GM13976 (cell line): ENCODE results near the gene FA2H.

Source experiments
- DNase-seq: peaks from one replicate; pipeline ENCODE4 v3.0.0; 2012; ENCODE audit warnings: low spot score
- CTCF ChIP-seq: IDR thresholded peaks from 2 replicates; pipeline ENCODE4 v1.5.1; 2012; ENCODE audit warnings: borderline replicate concordance, mild to moderate bottlenecking; ENCODE audit not compliant: insufficient read depth; ENCODE audit errors: extremely low read depth, missing control alignments, control extremely low read depth
- in situ Hi-C: fragments of 300-500 bp; cut with MboI; formaldehyde crosslinking; loops from one replicate; pipeline ENCODE4 v1.12.0; 2022; ENCODE audit warnings: low sequenced_read_pairs, mixed read lengths, inconsistent platforms; ENCODE audit not compliant: unreplicated experiment

FA2H gene

DNA sequence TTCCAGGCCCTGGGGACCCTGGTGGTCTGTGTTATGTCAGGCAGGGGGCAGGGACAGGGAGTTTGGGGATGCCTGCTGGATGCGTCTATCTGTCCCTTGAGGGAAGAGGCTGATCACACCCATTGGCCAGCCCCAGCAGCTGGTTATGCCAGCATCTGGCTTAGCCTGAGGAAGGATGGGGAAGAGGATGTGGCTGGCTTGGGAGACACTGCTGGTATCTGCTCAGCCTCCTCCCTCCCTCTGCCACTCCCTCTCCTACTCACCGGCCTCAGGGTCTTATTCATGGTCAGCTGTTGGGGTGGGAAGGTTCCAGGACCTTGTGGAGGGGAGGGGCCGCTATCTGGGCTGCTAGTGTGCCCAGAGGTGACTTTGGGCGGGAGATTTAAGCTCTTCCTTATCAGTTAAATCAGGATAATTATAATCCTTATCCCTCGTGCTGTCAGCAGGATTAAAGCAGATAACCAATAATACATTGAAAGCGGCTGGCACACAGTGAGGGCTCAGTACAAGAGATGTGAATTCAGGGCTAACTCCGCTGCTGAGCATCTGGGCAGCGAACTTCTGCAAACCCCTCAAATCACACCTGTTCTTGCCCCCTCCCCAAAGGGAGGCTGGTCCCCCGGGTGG lies 38.0 kb downstream of the FA2H start:
- no peak for TF ChIP-seq CTCF
- no peak for DNase-seq
- in situ Hi-C loops: no loop called here

- in situ Hi-C loops: no loop called here
- no peak for TF ChIP-seq CTCF
- DNase-seq: no peak
Observed at GRCh38 chr16:74735554-74735953, 39.1 kb downstream of the FA2H start.

DNA sequence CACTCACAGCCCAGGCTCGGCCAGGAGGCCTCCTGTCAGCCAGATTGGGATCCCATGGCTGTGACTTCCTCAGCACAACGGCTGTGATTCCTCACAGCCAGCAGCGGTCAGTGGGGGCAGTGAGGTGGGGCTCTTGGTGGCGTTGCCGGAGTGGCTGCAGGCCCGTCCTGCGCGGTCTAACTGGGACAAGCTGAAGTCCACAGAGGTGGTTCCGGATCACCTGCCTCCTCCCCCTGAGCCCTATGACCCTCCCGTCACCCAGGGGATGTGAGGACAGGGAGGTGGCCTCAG lies 39.5 kb downstream of the FA2H start:
- TF ChIP-seq CTCF: no peak
- in situ Hi-C loops: no loop called here
- DNase-seq: no peak

DNA sequence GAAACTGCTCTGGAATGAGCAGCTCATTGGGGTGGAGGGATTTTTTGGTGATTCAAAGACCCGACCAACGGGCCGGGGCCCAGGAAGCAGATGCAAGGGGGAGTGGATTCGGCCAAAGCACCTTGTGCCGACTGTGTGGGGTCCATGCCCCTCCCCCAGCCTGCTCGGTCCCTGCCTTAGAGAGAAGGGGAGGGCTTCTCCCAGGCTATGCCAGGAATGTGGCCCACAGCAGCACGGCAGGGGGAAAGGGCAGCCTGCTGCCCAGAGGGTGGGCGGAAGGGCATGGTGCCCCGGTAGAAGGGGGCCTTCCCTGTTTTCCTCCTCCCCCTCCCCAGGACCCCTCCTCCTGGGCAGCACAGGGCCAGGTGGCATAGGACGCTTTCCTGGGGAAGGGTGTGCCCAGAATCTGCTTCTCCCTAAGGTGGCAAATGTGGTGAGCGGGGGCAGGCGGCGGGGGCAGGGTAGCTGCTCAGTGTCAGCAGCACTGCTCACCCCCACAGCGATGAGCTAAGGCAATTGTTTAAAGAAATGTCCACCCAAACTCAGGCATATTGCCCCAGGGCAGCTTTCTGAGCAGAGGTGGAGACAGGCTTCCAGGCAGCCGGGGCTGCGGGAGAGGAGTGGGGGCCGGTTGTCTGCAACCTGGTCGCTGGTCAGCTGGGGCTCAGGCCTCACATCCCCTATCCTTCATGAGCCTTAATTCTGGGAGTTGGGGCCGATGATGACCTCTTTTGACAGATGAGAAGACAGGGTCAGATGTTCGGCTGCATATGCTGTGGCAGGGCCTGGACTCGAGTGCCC lies 40.1 kb downstream of the FA2H start:
- no peak for TF ChIP-seq CTCF
- in situ Hi-C loops: no loop called here
- no peak for DNase-seq

DNA sequence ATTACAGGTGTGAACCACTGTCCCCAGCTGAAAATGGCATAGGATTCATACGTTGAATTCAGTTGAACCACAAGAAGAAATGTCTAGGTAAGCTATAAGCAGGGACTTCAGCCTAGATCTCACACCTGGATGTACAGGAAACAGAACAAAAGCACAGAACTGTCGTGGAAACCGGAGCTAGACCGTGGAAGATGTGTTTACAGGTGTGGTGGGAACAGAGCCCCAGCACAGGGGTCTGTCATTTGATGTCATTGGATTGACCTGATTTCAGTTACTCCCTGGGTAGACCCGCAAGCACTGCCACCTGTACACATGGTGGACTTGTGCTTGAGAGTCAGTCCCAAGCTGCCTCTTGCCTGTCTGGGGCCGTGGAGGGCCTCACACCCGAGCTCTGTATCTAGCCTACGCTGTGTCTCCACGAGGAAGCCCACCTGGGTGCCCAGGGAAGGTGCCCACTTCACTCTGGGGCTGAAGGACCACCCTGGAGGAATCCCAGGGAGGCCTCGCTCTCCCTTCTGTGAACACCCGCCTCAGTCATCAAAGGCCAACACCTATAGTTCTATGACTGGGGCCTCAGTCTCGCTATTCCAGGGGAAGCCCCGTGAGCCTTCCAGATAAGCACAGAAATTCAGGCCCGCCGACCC lies 41.8 kb downstream of the FA2H start:
- in situ Hi-C loops: no loop called here
- TF ChIP-seq CTCF: no peak
- no peak for DNase-seq

DNA sequence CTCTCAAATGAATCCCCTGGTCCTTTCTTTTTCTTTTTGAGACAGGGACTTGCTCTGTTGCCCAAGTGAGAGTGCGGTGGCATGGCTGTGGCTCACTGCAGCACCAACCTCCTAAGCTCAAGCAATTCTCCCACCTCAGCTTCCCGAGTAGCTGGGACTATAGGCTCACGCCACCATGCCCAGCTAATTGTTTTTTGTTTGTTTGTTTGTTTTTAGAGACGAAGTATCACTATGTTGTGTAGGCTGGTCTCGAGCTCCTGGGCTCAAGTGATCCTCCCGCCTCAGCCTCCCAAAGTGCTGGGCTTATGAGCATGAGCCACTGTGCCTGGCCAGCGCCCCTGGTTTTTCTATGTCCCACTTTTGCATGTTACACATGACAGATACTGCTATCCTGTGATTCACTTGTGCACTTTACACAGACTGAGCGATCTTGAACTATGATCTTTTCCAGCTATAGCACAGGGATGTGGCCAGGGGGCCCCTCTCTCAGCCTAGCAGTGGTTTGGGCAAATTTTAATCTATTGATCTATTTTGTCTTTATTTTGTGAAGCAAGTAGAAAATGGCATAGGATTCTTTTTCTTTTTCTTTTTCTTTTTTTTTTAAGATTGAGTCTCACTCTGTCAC lies 42.7 kb downstream of the FA2H start:
- DNase-seq: no peak
- in situ Hi-C loops: no loop called here
- no peak for TF ChIP-seq CTCF
